RWPE1 (cell line): ENCODE data around the gene MED29.

ENCODE experiments used
- CTCF ChIA-PET: fragments of 350-600 bp; sonication (Branson Sonifier 250); formaldehyde crosslinking; extraction: SDS; loops from one replicate; lab custom pipeline; 2021; lab: Yijun Ruan, JAX
- POLR2A ChIA-PET: fragments of 400-600 bp; formaldehyde crosslinking; extraction: SDS; loops from one replicate; lab custom pipeline; 2020; ENCODE audit warnings: antibody characterized with exemption; ENCODE audit not compliant: low non-redundant PET; lab: Yijun Ruan, JAX
- DNase-seq: peaks from one replicate; pipeline ENCODE4 v3.0.0; 2012; ENCODE audit warnings: low spot score
- H3K27ac ChIP-seq: fragments of 450-650 bp; 2 replicates; pipeline ENCODE4 v1.5.1; 2017
- TF ChIP-seq, protein P1 (sequence below): fragments of 450-650 bp; conservative IDR thresholded peaks from 2 replicates; pipeline ENCODE4 v1.5.1; 2017; ENCODE audit warnings: low read depth, mild to moderate bottlenecking

MED29 gene

GRCh38 chr19:39406656-39407409, 15.7 kb downstream of the MED29 start, which contains the start of gene ZFP36:
Gene ZFP36 (plus strand): TSS chr19:39406847. CDS start chr19:39406905, 58 bp downstream.
- H3K27ac ChIP-seq = peak within 1 kb of the TSS; percentile 100
- POLR2A ChIA-PET = interaction anchor here (1.6 kb wide), 2 partner anchors 8 to 10 kb away, joined by 5 to 13 read pairs; no protein-coding TSS in a partner anchor
- CTCF ChIA-PET = interaction anchor here (0.7 to 1.6 kb wide), 2 partner anchors 9 kb away, joined by 3 to 6 read pairs; no protein-coding TSS in a partner anchor
- peak; percentile 81 for DNase-seq
- TF ChIP-seq, protein P1, sequence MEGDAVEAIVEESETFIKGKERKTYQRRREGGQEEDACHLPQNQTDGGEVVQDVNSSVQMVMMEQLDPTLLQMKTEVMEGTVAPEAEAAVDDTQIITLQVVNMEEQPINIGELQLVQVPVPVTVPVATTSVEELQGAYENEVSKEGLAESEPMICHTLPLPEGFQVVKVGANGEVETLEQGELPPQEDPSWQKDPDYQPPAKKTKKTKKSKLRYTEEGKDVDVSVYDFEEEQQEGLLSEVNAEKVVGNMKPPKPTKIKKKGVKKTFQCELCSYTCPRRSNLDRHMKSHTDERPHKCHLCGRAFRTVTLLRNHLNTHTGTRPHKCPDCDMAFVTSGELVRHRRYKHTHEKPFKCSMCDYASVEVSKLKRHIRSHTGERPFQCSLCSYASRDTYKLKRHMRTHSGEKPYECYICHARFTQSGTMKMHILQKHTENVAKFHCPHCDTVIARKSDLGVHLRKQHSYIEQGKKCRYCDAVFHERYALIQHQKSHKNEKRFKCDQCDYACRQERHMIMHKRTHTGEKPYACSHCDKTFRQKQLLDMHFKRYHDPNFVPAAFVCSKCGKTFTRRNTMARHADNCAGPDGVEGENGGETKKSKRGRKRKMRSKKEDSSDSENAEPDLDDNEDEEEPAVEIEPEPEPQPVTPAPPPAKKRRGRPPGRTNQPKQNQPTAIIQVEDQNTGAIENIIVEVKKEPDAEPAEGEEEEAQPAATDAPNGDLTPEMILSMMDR = no peak

- DNase-seq = no peak
- TF ChIP-seq, protein P1 = no peak
- POLR2A ChIA-PET = interaction anchor here (0.8 to 1.6 kb wide), 3 partner anchors 9 to 65 kb away, joined by 4 to 13 read pairs (median 5); partner anchors contain the start of gene SAMD4B
- H3K27ac ChIP-seq = peak overlapping the region; percentile 100
- CTCF ChIA-PET = interaction anchor here (1.6 kb wide), 1 partner anchor 10 kb away, joined by 6 read pairs; no protein-coding TSS in a partner anchor
Observed at GRCh38 chr19:39407410-39407659, 16.2 kb downstream of the MED29 start.

DNA sequence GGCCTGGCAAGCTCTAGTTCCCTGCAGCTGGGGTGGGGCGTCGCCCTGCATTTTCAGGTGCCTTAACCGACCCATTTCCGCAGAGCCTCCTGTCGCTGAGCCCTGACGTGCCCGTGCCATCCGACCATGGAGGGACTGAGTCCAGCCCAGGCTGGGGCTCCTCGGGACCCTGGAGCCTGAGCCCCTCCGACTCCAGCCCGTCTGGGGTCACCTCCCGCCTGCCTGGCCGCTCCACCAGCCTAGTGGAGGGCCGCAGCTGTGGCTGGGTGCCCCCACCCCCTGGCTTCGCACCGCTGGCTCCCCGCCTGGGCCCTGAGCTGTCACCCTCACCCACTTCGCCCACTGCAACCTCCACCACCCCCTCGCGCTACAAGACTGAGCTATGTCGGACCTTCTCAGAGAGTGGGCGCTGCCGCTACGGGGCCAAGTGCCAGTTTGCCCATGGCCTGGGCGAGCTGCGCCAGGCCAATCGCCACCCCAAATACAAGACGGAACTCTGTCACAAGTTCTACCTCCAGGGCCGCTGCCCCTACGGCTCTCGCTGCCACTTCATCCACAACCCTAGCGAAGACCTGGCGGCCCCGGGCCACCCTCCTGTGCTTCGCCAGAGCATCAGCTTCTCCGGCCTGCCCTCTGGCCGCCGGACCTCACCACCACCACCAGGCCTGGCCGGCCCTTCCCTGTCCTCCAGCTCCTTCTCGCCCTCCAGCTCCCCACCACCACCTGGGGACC, 16.6 kb downstream of the MED29 start:
- CTCF ChIA-PET = interaction anchor here (1.6 kb wide), 1 partner anchor 10 kb away, joined by 6 read pairs; no protein-coding TSS in a partner anchor
- no peak for DNase-seq
- H3K27ac ChIP-seq = peak overlapping the region; percentile 100
- POLR2A ChIA-PET = interaction anchor here (0.8 to 1.6 kb wide), 5 partner anchors 9 to 65 kb away, joined by 3 to 13 read pairs (median 4); partner anchors contain the start of genes RPS16 and SAMD4B
- TF ChIP-seq, protein P1 = no peak

DNA sequence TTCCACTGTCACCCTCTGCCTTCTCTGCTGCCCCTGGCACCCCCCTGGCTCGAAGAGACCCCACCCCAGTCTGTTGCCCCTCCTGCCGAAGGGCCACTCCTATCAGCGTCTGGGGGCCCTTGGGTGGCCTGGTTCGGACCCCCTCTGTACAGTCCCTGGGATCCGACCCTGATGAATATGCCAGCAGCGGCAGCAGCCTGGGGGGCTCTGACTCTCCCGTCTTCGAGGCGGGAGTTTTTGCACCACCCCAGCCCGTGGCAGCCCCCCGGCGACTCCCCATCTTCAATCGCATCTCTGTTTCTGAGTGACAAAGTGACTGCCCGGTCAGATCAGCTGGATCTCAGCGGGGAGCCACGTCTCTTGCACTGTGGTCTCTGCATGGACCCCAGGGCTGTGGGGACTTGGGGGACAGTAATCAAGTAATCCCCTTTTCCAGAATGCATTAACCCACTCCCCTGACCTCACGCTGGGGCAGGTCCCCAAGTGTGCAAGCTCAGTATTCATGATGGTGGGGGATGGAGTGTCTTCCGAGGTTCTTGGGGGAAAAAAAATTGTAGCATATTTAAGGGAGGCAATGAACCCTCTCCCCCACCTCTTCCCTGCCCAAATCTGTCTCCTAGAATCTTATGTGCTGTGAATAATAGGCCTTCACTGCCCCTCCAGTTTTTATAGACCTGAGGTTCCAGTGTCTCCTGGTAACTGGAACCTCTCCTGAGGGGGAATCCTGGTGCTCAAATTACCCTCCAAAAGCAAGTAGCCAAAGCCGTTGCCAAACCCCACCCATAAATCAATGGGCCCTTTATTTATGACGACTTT, 17.4 kb downstream of the MED29 start:
- POLR2A ChIA-PET = interaction anchor here (0.8 to 1.6 kb wide), 5 partner anchors 10 to 66 kb away, joined by 3 to 6 read pairs (median 4); partner anchors contain the start of genes RPS16 and SAMD4B

DNA sequence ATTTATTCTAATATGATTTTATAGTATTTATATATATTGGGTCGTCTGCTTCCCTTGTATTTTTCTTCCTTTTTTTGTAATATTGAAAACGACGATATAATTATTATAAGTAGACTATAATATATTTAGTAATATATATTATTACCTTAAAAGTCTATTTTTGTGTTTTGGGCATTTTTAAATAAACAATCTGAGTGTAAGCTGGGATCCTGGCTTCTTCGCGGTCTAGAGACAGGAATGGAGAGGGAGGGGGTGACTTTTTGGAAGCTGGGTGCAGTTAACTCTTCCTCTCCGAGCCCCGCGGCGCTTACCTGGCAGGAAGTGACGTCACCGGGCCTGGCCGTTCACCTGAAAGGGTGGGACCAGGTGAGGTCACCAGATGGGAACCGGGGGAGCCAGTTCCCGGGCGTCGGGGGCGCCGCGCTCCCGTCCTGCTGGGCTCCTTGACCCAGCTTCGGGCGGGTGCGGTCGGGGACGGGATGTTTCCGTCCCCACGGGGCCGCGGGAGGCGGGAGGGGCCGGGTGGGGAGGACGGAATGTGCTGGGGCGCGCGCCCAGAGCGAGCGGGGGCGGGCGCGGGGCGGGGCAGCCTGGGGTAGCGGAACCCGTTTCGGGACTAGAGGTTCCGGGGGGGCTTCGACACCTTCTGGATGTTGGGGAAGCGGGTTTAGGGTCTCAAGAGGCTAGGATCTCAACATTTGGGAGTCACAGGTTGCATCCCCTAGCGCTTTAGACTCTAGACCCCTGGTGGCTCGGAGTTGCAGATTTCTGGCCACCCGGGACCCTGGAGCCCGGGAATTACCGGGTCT, 18.2 kb downstream of the MED29 start:
- CTCF ChIA-PET = interaction anchor here (1.2 kb wide), 1 partner anchor 12 kb away, joined by 11 read pairs; no protein-coding TSS in a partner anchor
- peak; percentile 92 for DNase-seq

More for the DNA sequence above, 17.4 kb downstream of the MED29 start:
- DNase-seq = no peak
- H3K27ac ChIP-seq = peak overlapping the region; percentile 100
- TF ChIP-seq, protein P1 = no peak
- CTCF ChIA-PET = interaction anchor here (1.2 to 1.6 kb wide), 2 partner anchors 11 kb away, joined by 6 to 11 read pairs; no protein-coding TSS in a partner anchor

More for the DNA sequence above, 18.2 kb downstream of the MED29 start:
- POLR2A ChIA-PET = interaction anchor here (0.9 to 1.0 kb wide), 2 partner anchors 11 to 18 kb away, joined by 4 to 6 read pairs; partner anchors contain the start of genes MED29 and PAF1
- peak overlapping the region; percentile 100 for H3K27ac ChIP-seq
- TF ChIP-seq, protein P1 = no peak
